Uterine smooth muscle cell (primary cell): Measurements from ENCODE around the gene BDKRB1. TPM values are rescaled to one million over a fixed set of nuclear protein-coding genes. Genes with fewer than 3 reads are reported as not detected.

Experiments used
- total RNA-seq: library from RNA; depleted of rRNA; stranded (reverse); fragments of >200 nt; gene quantifications from 2 replicates; pipeline ENCODE4 v1.2.3, GENCODE V29; 2014

BDKRB1 gene
- total RNA-seq = 8.2 and 19.8 TPM in 2 replicates

GRCh38 chr14:96255501-96256366, at the start of gene BDKRB1:
BDKRB1 (plus strand) TSS chr14:96256210; CDS start chr14:96263683, 7,473 bp downstream.

Other genes starting within 250 kb of the BDKRB1 start
- 11.5 and 26.6 TPM in 2 replicates for gene C14orf132, start 216.8 kb upstream of the BDKRB1 start, total RNA-seq
- 43.4 and 74.1 TPM in 2 replicates for gene BDKRB2, start 51.4 kb upstream of the BDKRB1 start, total RNA-seq
- 22.5 and 24.7 TPM in 2 replicates for gene ATG2B, start 107.1 kb downstream of the BDKRB1 start, total RNA-seq
- gene GSKIP, start 107.3 kb downstream of the BDKRB1 start, total RNA-seq = 62.5 and 146 TPM in 2 replicates
- gene AK7, start 135.9 kb downstream of the BDKRB1 start, total RNA-seq = 3.0 and 4.9 TPM in 2 replicates
- gene PAPOLA, start 246.2 kb downstream of the BDKRB1 start, total RNA-seq = 94.1 and 112 TPM in 2 replicates